ENCODE results near the gene PBRM1. TPM values are rescaled to one million over a fixed set of nuclear protein-coding genes. Genes with fewer than 3 reads are reported as not detected.
A peak's percentile ranks its signal among the peaks of the same experiment; 100 is the strongest.

PBRM1 gene
- total and polyA plus RNA-seq, 2 of the 8 experiments (the other 6 are each of a cell fraction or from before 2014, with no cell fraction given): 19.3 to 65.8 TPM

DNA sequence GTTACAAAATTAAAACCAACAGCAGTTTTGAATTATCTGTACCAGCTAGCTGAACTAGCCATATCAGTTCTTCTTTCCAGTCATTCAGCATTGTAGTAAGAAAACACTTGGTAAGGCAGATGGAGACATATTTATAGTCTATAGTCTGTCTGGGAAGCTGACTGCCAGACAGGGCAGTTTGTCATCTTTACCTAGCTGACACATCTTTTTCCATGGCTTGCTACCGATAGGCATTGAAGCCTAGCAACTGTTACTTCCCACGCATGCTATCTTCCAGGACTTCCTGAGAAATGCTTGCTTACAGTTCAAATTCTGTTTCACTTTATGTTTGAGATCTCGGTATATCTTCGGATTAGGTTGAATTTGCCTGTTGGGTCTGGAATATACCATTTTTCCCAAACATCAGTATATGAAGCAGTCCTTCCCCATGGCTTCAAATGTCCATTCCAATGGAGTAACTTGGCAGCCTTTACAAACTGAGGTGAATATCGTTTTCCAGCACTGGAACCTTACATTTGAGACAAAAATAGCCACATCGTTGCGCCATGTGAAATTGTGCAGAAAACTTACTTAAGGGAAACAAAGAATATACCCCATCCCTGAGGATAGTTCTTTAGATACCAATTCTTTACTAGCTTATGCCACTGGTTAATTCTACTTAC lies 8.9 kb upstream of the PBRM1 start:
- Histone ChIP-seq H3K9ac (replicated peaks in 1 of 4; ENCODE audit: extremely low read depth in 1 of 4, low read depth in 3 of 4, low read length in 3 of 4) (no peak overlapping the region), H2BK12ac (ENCODE audit: low read depth, low read length) (no peak overlapping the region), H3K14ac (ENCODE audit: insufficient read length) (no peak overlapping the region), H4K5ac (ENCODE audit: insufficient read length, low read depth, low read length) (no peak overlapping the region), H3K4ac (replicated peaks; ENCODE audit: insufficient read length, low read depth, low read length) (no peak overlapping the region), H2BK5ac (ENCODE audit: low read depth, low read length) (no peak overlapping the region), H3K9me3 (ENCODE audit: insufficient read depth in 2 of 2, low read depth in 1 of 2, low read length in 1 of 2) (no peaks in the 10 kb centered on the region), H2BK120ac (replicated peaks; ENCODE audit: low read depth, low read length) (no peak overlapping the region), H3K56ac (replicated peaks; ENCODE audit: insufficient read length, low read depth, low read length) (no peak overlapping the region), H3K18ac (ENCODE audit: extremely low read depth, low read length) (no peak overlapping the region), H2AFZ (ENCODE audit: low read length) (no peak overlapping the region), H2BK20ac (ENCODE audit: low read length) (no peak overlapping the region), H3K79me2 (ENCODE audit: control insufficient read depth in 1 of 2, insufficient read depth in 2 of 2, low read length in 2 of 2) (no peaks in the 10 kb centered on the region; a peak in 1 of 4 replicates), H4K20me1 (replicated peaks in 1 of 2; ENCODE audit: control insufficient read depth in 1 of 2, insufficient read depth in 2 of 2, low read length in 2 of 2) (peaks cover 7 to 13% of the 10 kb centered on the region in 2 experiments), H3K4me3 (ENCODE audit: extremely low read depth in 1 of 4, insufficient read depth in 2 of 4, low read depth in 3 of 4, low read length in 4 of 4) (no peak overlapping the region), H3K27me3 (replicated peaks in 1 of 4; ENCODE audit: control insufficient read depth in 3 of 4, extremely low read depth in 1 of 4, insufficient read depth in 3 of 4, low read length in 3 of 4) (no peaks in the 10 kb centered on the region), H3K4me2 (ENCODE audit: insufficient read depth in 1 of 2, low read depth in 2 of 2, low read length in 2 of 2) (no peak overlapping the region), H3K27ac (ENCODE audit: low read depth, low read length) (no peak overlapping the region), H2BK15ac (ENCODE audit: low read length) (no peak overlapping the region), H3K4me1 (replicated peaks in 1 of 4; ENCODE audit: control insufficient read depth in 3 of 4, insufficient read depth in 4 of 4, low read length in 3 of 4) (no peaks in the 10 kb centered on the region), H3K23me2 (ENCODE audit: low read depth, low read length) (no peaks in the 10 kb centered on the region), H2AK5ac (ENCODE audit: low read depth, low read length) (no peak overlapping the region), H3K79me1 (ENCODE audit: low read depth, low read length) (no peaks in the 10 kb centered on the region), H3K36me3 (ENCODE audit: control insufficient read depth in 2 of 4, insufficient read depth in 4 of 4, low read length in 3 of 4) (peaks cover 47 to 85% (median 69%) of the 10 kb centered on the region in 4 experiments), H4K91ac (replicated peaks; ENCODE audit: insufficient read length, low read length) (no peak overlapping the region), H4K8ac (ENCODE audit: extremely low read depth, insufficient read depth, low read length) (no peak overlapping the region), H3K23ac (ENCODE audit: insufficient read length) (no peak overlapping the region)
- TF ChIP-seq, protein P1, sequence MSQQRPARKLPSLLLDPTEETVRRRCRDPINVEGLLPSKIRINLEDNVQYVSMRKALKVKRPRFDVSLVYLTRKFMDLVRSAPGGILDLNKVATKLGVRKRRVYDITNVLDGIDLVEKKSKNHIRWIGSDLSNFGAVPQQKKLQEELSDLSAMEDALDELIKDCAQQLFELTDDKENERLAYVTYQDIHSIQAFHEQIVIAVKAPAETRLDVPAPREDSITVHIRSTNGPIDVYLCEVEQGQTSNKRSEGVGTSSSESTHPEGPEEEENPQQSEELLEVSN (IDR thresholded peaks at IDR 0.05): no peak
- TF ChIP-seq POLR2AphosphoS5 (IDR thresholded peaks at IDR 0.05; ENCODE audit: low read depth, low read length): peak; percentile 53; the same call in 1 of the 2 replicates
- ChIA-PET POLR2A (ENCODE audit: partially characterized antibody) (interaction anchor here (1.1 to 18.8 kb wide), 6 partner anchors 3 to 58 kb away, joined by 3 to 347 read pairs (median 55); partner anchors contain the start of genes GLT8D1, GNL3, PBRM1 and SPCS1), CTCF (ENCODE audit: partially characterized antibody) (interaction anchor here (1.0 kb wide), 1 partner anchor 126 kb away, joined by 4 read pairs; no protein-coding TSS in a partner anchor)
- whole genome bisulfite sequencing, 2 experiments (ENCODE audit: extremely low coverage in 1 of 2, insufficient coverage in 1 of 2, insufficient read length in 1 of 2, insufficient replicate concordance in 2 of 2, low coverage in 1 of 2, low lambda C conversion rate in 2 of 2, missing lambda C conversion rate in 1 of 2): 76% methylated on average over 7 of the region's 7 CpGs; no CpG with 5 or more reads in 1 of the 2 experiments
- DNase-seq (ENCODE audit: low read depth in 1 of 2, low spot score in 2 of 2) (no peak), FAIRE-seq (no peak)

Measured in H1 (cell line).